HTERT RPE-1 (cell line): ENCODE data around the gene FCGR3B.
"Not testable (repeated sequence)": the region's sequence is repeated elsewhere in the genome, so short reads cannot be mapped to it uniquely, and the experiment has no call there.

ENCODE experiments used
- in situ Hi-C: fragments of 300-500 bp; cut with MboI; formaldehyde crosslinking; loops from 4 replicates; pipeline ENCODE4 v1.14.3; 2020; ENCODE audit warnings: low sequenced_read_pairs

Gene FCGR3B

DNA sequence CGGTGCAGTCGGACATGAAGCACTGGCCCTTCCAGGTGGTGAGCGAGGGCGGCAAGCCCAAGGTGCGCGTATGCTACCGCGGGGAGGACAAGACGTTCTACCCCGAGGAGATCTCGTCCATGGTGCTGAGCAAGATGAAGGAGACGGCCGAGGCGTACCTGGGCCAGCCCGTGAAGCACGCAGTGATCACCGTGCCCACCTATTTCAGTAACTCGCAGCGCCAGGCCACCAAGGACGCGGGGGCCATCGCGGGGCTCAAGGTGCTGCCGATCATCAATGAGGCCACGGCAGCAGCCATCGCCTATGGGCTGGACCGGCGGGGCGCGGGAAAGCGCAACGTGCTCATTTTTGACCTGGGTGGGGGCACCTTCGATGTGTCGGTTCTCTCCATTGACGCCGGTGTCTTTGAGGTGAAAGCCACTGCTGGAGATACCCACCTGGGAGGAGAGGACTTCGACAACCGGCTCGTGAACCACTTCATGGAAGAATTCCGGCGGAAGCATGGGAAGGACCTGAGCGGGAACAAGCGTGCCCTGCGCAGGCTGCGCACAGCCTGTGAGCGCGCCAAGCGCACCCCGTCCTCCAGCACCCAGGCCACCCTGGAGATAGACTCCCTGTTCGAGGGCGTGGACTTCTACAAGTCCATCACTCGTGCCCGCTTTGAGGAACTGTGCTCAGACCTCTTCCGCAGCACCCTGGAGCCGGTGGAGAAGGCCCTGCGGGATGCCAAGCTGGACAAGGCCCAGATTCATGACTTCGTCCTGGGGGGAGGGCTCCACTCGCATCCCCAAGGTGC is 24.2 kb downstream of the FCGR3B start:
- in situ Hi-C loops, result not testable (repeated sequence)

DNA sequence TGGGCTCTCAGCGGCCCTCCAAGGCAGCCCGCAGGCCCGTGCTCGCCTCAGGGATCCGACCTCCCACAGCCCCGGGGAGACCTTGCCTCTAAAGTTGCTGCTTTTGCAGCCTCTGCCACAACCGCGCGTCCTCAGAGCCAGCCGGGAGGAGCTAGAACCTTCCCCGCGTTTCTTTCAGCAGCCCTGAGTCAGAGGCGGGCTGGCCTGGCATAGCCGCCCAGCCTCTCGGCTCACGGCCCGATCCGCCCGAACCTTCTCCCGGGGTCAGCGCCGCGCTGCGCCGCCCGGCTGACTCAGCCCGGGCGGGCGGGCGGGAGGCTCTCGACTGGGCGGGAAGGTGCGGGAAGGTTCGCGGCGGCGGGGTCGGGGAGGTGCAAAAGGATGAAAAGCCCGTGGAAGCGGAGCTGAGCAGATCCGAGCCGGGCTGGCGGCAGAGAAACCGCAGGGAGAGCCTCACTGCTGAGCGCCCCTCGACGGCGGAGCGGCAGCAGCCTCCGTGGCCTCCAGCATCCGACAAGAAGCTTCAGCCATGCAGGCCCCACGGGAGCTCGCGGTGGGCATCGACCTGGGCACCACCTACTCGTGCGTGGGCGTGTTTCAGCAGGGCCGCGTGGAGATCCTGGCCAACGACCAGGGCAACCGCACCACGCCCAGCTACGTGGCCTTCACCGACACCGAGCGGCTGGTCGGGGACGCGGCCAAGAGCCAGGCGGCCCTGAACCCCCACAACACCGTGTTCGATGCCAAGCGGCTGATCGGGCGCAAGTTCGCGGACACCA is 25.0 kb downstream of the FCGR3B start:
- in situ Hi-C loops, result not testable (repeated sequence)

DNA sequence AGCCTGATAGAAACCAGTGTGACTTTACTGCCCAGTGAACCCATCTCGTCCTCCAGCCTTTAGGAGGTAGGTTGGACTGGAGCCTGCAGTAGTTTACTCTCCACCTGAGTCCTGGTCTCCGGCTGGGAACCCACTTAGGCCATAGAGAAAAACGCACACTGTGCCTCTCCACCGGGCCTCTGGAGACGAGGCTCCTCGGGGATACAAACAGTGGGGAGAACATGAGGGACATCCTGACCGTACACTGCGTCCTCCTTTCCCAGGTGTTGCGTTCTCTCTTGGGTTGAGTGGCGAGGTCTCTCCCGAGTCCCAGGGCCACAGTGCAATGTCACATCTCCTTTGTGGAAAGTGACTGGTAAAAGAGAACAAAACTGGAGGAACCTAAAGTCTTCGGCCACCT is 26.0 kb downstream of the FCGR3B start:
- in situ Hi-C loops, result not testable (repeated sequence)

DNA sequence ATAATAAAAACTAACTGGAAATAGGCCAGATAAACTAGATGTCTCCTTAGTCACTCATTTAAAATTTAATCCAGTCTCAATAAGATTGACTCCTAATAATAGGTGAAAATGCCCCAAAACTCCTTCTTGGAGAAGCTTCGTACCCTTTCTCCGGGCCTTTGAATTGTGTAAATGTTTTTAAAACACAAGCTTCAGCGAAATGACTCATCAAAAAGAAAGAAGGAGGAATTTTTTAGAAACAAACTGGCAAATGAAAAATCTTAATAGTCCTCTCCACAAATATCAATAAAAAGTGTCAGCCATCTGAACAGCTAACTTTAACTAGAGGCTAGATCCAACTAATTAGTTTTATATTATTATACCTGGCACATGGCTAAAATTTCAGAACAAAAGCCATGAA is 33.9 kb downstream of the FCGR3B start:
- in situ Hi-C loops, result not testable (repeated sequence)

- in situ Hi-C loops, result not testable (repeated sequence)
Measured at GRCh38 chr1:161595583-161595982, 35.4 kb downstream of the FCGR3B start.

- in situ Hi-C loops, result not testable (repeated sequence)
Measured at GRCh38 chr1:161595173-161595572, 35.8 kb downstream of the FCGR3B start.

DNA sequence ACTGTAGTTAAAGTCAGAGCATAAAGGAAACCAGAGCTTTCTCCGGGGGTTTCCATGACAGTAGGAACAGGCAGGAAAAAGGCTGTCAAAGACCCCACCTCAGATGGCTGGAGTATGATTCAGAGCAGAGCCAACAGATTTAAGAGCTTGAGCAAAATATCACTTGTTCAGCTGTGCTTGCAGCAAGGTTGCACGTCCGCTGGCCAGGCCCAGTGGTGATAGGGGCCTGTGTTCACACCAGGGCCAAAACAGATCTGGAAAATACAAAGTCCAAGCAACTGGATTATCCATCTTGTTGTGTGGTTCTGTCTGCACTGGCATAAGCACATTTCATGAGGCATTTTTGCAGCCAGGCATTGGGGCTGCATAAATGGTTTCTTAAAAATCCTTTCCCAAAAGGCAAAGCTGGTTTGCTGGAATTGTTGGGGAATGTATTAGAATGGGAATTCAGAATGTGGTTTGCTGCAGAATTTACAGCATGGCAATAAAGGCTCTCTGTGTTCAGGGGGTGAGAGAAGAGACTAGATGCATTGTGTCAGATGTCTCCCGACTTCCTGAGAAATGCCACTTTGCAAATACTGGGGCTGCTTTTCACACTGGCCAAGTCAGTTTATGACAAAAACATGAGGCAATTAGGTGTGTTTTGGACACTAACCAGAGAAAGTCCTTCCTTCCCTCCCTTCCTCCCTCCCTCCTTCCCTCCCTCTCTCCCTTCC is 36.5 kb downstream of the FCGR3B start:
- in situ Hi-C loops, result not testable (repeated sequence)

DNA sequence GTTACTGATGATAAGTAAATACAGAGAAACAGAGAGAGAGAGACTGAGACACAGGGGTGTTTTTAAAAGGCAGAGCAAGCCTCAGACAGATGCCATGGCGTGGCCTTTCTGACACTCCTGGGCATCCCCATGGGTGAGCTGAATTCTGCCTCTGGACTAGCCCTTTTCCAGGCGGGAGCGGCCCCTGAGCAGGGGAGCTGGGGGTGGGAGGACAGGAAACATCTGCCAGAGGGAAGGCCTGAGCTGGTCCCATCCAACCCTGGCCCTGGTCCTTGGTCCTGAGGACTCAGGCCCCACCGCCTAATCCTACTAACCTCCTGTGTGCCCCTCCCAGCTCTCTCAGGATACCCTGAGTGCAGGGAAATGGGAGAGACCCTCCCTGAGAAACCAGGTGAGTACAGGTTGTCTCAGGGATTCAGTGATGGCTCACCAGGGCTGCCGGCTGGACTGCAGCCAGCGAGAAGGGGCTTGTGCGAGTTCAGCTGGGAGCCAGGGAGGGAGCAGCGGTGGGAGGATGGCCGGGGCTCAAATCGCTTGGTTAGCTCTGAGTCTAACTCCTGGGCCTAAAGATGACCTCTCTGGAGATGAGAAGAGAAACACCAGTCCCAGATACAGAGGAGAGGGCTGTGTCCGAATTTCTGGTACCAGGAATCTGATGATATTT is 37.8 kb downstream of the FCGR3B start:
- in situ Hi-C loops, result not testable (repeated sequence)

- in situ Hi-C loops, result not testable (repeated sequence)
Measured at GRCh38 chr1:161592586-161592985, 38.4 kb downstream of the FCGR3B start.

DNA sequence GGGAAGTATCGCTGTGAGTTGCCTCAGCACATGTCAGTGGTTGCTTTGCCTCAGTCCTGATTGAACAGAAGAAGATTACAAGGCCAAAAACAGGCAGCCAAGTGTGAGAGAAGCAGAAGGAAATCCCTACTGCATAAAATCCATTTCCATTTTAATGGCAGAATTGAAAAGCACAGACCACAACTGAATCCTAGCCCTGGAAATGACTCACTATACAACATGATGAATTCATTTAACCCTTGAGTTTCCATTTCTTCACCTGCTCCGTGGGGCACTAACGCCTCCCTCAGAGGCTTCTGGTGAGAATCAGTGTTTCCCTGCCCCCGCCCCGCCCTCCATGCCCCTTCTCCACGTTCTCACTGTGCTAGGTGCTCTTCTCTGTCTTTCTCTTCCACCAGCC is 41.1 kb downstream of the FCGR3B start:
- in situ Hi-C loops, result not testable (repeated sequence)

DNA sequence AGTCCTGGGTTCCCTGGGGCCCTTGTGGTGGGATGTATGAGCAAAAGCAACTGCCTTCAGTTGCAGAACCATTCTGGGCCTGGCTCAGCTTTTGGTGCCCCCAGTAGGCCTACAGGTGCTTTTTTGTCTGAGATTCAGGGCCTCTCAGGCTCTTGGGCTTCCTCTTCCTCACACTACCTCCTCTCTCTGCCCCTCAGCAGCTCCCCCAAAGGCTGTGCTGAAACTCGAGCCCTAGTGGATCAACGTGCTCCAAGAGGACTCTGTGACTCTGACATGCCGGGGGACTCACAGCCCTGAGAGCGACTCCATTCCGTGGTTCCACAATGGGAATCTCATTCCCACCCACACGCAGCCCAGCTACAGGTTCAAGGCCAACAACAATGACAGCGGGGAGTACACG is 41.6 kb downstream of the FCGR3B start:
- in situ Hi-C loops, result not testable (repeated sequence)

GRCh38 chr1:161588596-161588995 is 42.4 kb downstream of the FCGR3B start:
- in situ Hi-C loops, result not testable (repeated sequence)

DNA sequence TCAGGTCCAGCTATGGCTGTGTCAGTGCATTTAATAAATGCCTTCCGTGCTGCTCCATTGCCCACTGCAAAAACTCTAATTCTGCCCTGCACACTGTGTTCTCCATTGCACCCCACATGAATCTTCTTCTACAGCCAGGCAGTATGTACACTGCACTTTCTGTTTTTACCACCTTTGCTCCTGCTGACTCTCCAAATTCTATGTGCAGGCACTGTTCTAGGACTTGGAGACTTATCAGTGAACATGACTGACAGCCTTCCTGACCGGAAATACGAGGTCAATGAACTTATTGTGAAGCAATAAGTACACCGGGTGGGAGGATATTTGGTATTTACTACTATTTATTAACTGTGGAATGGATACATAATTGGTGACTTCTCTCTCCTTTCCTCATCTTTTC is 48.1 kb downstream of the FCGR3B start:
- in situ Hi-C loops, result not testable (repeated sequence)

DNA sequence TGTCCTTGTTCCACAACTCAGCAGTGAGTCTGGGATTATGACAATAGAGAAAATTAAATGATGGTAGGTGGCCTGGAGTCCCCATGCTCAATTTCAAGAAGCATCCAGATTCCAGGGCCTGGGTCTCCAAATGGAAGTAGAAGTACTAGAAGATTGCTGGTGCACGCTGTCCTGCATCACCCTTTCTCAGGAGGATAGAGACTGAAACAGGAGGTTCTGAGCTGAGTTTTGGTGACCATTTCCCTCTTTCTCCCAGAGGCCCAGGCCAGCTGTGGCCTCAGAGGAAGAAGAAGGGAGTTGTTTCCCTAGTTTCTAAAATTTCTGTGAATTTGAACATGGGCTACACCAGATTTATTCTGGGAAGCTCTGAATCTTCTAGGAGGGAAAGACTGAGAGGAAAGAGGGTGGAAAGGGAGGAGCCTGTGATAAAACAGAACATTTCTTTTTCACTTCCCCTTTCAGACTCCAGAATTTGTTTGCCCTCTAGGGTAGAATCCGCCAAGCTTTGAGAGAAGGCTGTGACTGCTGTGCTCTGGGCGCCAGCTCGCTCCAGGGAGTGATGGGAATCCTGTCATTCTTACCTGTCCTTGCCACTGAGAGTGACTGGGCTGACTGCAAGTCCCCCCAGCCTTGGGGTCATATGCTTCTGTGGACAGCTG is 50.0 kb downstream of the FCGR3B start:
- in situ Hi-C loops, result not testable (repeated sequence)

DNA sequence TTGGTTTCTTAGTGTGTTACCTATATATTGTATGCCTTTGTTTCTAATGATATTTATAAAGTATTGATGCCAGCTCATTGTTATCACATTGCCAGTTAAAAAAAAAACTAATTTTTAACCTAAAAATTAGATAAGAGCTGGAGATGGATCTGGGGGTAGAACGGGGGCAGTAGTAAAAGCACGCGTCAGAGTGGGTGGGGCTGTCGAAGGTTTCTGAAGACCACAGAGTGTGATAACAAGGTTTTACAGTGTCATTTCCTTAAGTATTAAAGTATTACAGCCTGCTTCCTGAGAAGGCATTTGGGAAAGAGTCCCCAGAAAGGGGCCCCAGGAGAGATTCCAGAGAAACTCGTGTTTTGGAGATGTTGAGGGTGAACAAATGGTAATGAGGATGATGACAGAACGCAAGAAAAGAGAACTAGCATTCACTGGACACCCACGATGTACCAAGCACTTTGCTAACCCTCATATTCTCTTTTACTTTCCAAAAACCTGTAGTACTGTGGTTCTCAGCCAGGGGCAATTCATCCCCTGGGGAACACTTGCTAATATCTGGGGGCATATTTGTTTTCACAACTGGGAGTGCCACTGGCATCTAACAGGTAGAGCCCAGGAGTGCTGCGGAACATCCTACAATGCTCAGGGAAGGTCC is 51.0 kb downstream of the FCGR3B start:
- in situ Hi-C loops, result not testable (repeated sequence)

GRCh38 chr1:161576676-161577075 is 54.3 kb downstream of the FCGR3B start:
- in situ Hi-C loops, result not testable (repeated sequence)
